Caco-2 (cell line): Measurements from ENCODE around the gene SYPL1. TPM values are rescaled to one million over a fixed set of nuclear protein-coding genes. Genes with fewer than 3 reads are reported as not detected.

ENCODE experiments used
- BruUV-seq: library from RNA; stranded (reverse); fragments of 400-500 nt; replicated peaks from 2 replicates; lab custom pipeline; 2021; lab: Mats Ljungman, UMichigan
- CTCF ChIA-PET: fragments of 300-600 bp; sonication (Branson Sonifier 250); formaldehyde crosslinking; loops from one replicate; lab custom pipeline; 2022; ENCODE audit warnings: antibody characterized with exemption; lab: Charles Lee
- POLR2A ChIA-PET: fragments of 300-600 bp; sonication (Branson Sonifier 250); formaldehyde crosslinking; loops from one replicate; lab custom pipeline; 2022; ENCODE audit warnings: antibody characterized with exemption; lab: Charles Lee
- DNase-seq, 2 experiments: peaks; one replicate each; pipeline versions ENCODE4 v3.0.0 to v3.0.0-alpha.2; 2020 to 2022
- H3K27me3 ChIP-seq: replicated peaks from 2 replicates; pipeline ENCODE4 v1.6.0; 2011; ENCODE audit warnings: low read length; ENCODE audit not compliant: control insufficient read depth, insufficient read depth
- H3K36me3 ChIP-seq: 2 replicates; pipeline ENCODE4 v1.5.1; 2011; ENCODE audit warnings: low read length; ENCODE audit not compliant: control insufficient read depth, insufficient read depth
- H3K4me1 ChIP-seq: fragments of 250-450 bp; sonication (Bioruptor Pico); 2 replicates; pipeline ENCODE4 v1.5.1; 2020; ENCODE audit warnings: mild to moderate bottlenecking
- H3K4me3 ChIP-seq: 2 replicates; pipeline ENCODE4 v1.5.1; 2011; ENCODE audit warnings: low read depth, mild to moderate bottlenecking, control low read depth, low read length
- H3K9me3 ChIP-seq: fragments of 250-450 bp; sonication (Bioruptor Pico); 2 replicates; pipeline ENCODE4 v1.5.1; 2020; ENCODE audit warnings: mild to moderate bottlenecking, moderate library complexity
- H3K27ac Mint-ChIP-seq: one replicate; pipeline ENCODE4 v1.8.0; 2022; ENCODE audit warnings: mixed read lengths; ENCODE audit not compliant: unreplicated experiment
- H3K27me3 Mint-ChIP-seq: one replicate; pipeline ENCODE4 v1.8.0; 2022; ENCODE audit warnings: mixed read lengths; ENCODE audit not compliant: insufficient read depth, unreplicated experiment
- H3K36me3 Mint-ChIP-seq: one replicate; pipeline ENCODE4 v1.8.0; 2022; ENCODE audit warnings: mild to moderate bottlenecking, mixed read lengths; ENCODE audit not compliant: insufficient read depth, unreplicated experiment
- H3K4me1 Mint-ChIP-seq: one replicate; pipeline ENCODE4 v1.8.0; 2022; ENCODE audit warnings: low read depth, mixed read lengths; ENCODE audit not compliant: unreplicated experiment
- H3K4me3 Mint-ChIP-seq: one replicate; pipeline ENCODE4 v1.8.0; 2022; ENCODE audit warnings: mild to moderate bottlenecking, moderate library complexity, mixed read lengths; ENCODE audit not compliant: unreplicated experiment
- H3K9me3 Mint-ChIP-seq: one replicate; pipeline ENCODE4 v1.8.0; 2022; ENCODE audit warnings: mixed read lengths; ENCODE audit not compliant: unreplicated experiment
- CTCF ChIP-seq, 2 experiments: fragments of 200-600 bp in 1 of 2; IDR thresholded peaks; 1 replicate in 1 of 2; 2 replicates in 1 of 2; pipeline versions ENCODE4 v1.5.1 to v1.8.0; 2011 to 2022; ENCODE audit warnings: antibody characterized with exemption in 1 of 2, control low read depth in 1 of 2, inconsistent platforms in 1 of 2, low read depth in 1 of 2, low read length in 1 of 2, mild to moderate bottlenecking in 1 of 2, moderate library complexity in 1 of 2; ENCODE audit not compliant: insufficient read depth in 1 of 2, severe bottlenecking in 1 of 2, unreplicated experiment in 1 of 2
- intact Hi-C: fragments of 100-400 bp; cut with micrococcal nuclease; formaldehyde crosslinking; loops from one replicate; pipeline ENCODE4 v1.10.0; 2022; ENCODE audit not compliant: unreplicated experiment
- total RNA-seq: library from RNA; stranded (reverse); gene quantifications from 2 replicates; pipeline ENCODE4 v1.2.3, GENCODE V29; 2022

SYPL1 gene
- total RNA-seq, 1 experiment from 2014 or later, result 81.0 TPM

- Mint-ChIP-seq H3K27me3 (no peaks in the 10 kb centered on the region), H3K4me1 (no peaks in the 10 kb centered on the region), H3K4me3 (no peak overlapping the region), H3K36me3 (no peaks in the 10 kb centered on the region), H3K9me3 (peaks cover 10% of the 10 kb centered on the region), H3K27ac (no peak overlapping the region)
- ChIA-PET CTCF (no interaction called here), POLR2A (no interaction called here)
- BruUV-seq, result no TSS peak
- Histone ChIP-seq H3K4me3 (no peak overlapping the region), H3K36me3 (no peaks in the 10 kb centered on the region), H3K27me3 (no peaks in the 10 kb centered on the region), H3K4me1 (peaks cover 20% of the 10 kb centered on the region), H3K9me3 (no peaks in the 10 kb centered on the region)
- DNase-seq, result no peak
- intact Hi-C loops, result loop anchor here (2.0 kb wide), 1 partner anchor 48 kb away; the partner anchor contains the start of gene SYPL1
- no peak for TF ChIP-seq CTCF (IDR thresholded peaks at IDR 0.05; ENCODE audit: insufficient read depth in 1 of 2, low read depth in 1 of 2, low read length in 1 of 2, severe bottlenecking in 1 of 2, unreplicated experiment in 1 of 2)
These were observed 47.8 kb downstream of the SYPL1 start for GRCh38 chr7:106064316-106064715.

GRCh38 chr7:106063692-106064091 is 48.4 kb downstream of the SYPL1 start:
- no TSS peak for BruUV-seq
- Mint-ChIP-seq H3K4me1 (no peaks in the 10 kb centered on the region), H3K27me3 (no peaks in the 10 kb centered on the region), H3K36me3 (no peaks in the 10 kb centered on the region), H3K4me3 (no peak overlapping the region), H3K9me3 (peaks cover 10% of the 10 kb centered on the region), H3K27ac (no peak overlapping the region)
- Histone ChIP-seq H3K4me1 (peaks cover 20% of the 10 kb centered on the region), H3K36me3 (no peaks in the 10 kb centered on the region), H3K27me3 (no peaks in the 10 kb centered on the region), H3K4me3 (no peak overlapping the region), H3K9me3 (no peaks in the 10 kb centered on the region)
- TF ChIP-seq CTCF (IDR thresholded peaks at IDR 0.05; ENCODE audit: insufficient read depth in 1 of 2, low read depth in 1 of 2, low read length in 1 of 2, severe bottlenecking in 1 of 2, unreplicated experiment in 1 of 2), result no peak
- ChIA-PET CTCF (no interaction called here), POLR2A (no interaction called here)
- DNase-seq, result no peak
- intact Hi-C loops, result loop anchor here (2.0 kb wide), 1 partner anchor 49 kb away; the partner anchor contains the start of gene SYPL1

GRCh38 chr7:106063024-106063423 is 49.1 kb downstream of the SYPL1 start:
- H3K4me3 Mint-ChIP-seq, result no peak overlapping the region
- H3K36me3 Mint-ChIP-seq, result no peaks in the 10 kb centered on the region
- no peaks in the 10 kb centered on the region for H3K27me3 Mint-ChIP-seq
- no peak overlapping the region for H3K27ac Mint-ChIP-seq
- no peaks in the 10 kb centered on the region for H3K27me3 ChIP-seq
- ChIA-PET POLR2A (no interaction called here), CTCF (no interaction called here)
- no peaks in the 10 kb centered on the region for H3K9me3 ChIP-seq
- no peak for DNase-seq
- no TSS peak for BruUV-seq
- H3K4me1 ChIP-seq, result peaks cover 20% of the 10 kb centered on the region
- no peak overlapping the region for H3K4me3 ChIP-seq
- intact Hi-C loops, result no loop called here
- H3K4me1 Mint-ChIP-seq, result no peaks in the 10 kb centered on the region
- no peaks in the 10 kb centered on the region for H3K36me3 ChIP-seq
- TF ChIP-seq CTCF (IDR thresholded peaks at IDR 0.05; ENCODE audit: insufficient read depth in 1 of 2, low read depth in 1 of 2, low read length in 1 of 2, severe bottlenecking in 1 of 2, unreplicated experiment in 1 of 2), result no peak
- peaks cover 10% of the 10 kb centered on the region for H3K9me3 Mint-ChIP-seq
